HG03139 (cell line): Measurements from ENCODE around the gene EIF4A3.

Experiments
- ATAC-seq: cut with Tn5 transposase; IDR thresholded peaks from one replicate; pipeline ENCODE4 v1.9.1; 2021; ENCODE audit not compliant: unreplicated experiment

Gene EIF4A3

GRCh38 chr17:80138856-80139426, 8.0 kb downstream of the EIF4A3 start:
- no peak for ATAC-seq

- ATAC-seq: no peak
Measured at GRCh38 chr17:80137131-80137530, 9.8 kb downstream of the EIF4A3 start.

- ATAC-seq: no peak
Measured at GRCh38 chr17:80133626-80133970, 13.3 kb downstream of the EIF4A3 start.

GRCh38 chr17:80132906-80133625, 13.9 kb downstream of the EIF4A3 start:
- ATAC-seq: no peak

DNA sequence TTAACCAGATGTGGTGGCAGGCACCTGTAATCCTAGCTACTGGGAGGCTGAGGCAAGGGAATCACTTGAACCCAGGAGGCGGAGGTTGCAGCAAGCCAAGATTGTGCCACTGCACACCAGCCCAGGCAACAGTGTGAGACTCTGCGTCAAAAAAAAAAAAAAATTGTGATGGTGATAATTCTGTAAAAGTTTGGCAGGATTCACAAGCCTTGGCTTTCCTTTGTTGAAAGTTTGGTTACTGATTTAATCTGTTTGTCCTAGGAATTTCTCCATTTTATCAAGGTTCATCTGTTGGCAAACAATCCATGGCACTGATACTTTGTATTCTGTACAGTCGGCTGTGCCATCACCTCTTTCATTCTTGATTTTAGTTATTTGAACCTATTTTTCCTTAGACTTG, 15.9 kb downstream of the EIF4A3 start:
- no peak for ATAC-seq

GRCh38 chr17:80129006-80129565, 17.8 kb downstream of the EIF4A3 start:
- ATAC-seq: no peak

DNA sequence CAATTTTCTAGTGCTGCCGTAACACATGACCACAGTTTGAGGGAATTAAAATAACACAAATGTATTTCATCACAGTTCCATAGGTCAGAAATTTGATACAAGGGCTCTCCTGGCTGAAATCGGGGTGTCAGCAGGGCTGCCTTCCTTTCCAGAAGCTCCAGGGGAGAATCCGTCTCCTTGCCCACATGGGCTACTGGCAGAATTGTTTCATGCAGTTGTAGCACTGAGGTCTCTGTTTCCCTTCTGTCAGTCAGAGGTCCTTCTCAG, 20.5 kb downstream of the EIF4A3 start:
- no peak for ATAC-seq

- no peak for ATAC-seq
Measured at GRCh38 chr17:80125656-80126448, 21.1 kb downstream of the EIF4A3 start.

- ATAC-seq: no peak
Measured at GRCh38 chr17:80124351-80124981, 22.5 kb downstream of the EIF4A3 start.

DNA sequence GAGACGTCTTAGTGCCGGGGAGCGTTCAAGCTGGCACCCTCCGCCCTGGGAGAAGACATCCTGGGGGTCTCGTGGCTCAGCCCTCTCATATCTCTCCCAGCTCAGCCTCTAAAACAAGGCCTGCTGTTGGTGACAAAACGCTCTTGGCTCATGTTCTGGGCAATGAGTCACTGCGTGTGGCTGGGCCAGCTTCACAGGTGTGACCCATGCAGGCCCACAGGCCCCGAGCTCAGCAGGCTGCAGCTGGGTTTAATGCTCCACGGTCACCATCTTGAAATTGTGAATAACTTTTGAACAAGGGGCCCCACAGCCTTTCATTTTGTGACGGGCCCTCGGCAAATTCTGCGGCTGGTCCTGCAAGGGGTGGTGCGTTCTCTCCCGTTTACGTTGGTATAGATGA, 23.1 kb downstream of the EIF4A3 start:
- ATAC-seq: no peak

GRCh38 chr17:80122926-80123505, 23.9 kb downstream of the EIF4A3 start:
- no peak for ATAC-seq

- no peak for ATAC-seq
Measured at GRCh38 chr17:80122026-80122575, 24.8 kb downstream of the EIF4A3 start.

DNA sequence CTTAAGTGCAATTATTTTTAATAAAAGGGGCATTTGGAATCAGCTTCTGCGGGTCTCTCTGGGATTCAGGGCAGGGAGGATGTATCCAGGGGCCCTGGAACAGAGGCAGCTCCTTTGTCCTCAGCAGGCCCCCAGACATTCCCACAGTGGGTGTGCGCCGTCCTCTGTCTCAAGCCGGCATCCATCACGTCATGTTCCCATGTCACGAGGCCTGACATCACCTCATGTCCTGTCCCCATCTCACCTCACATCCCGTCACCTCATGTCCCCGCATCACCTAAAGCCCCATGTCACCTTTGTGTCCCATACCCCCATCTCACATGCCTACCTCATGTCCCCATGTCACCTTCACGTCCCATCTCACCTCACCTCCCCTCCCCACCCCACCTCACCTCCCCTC, 27.1 kb downstream of the EIF4A3 start:
- ATAC-seq: no peak

DNA sequence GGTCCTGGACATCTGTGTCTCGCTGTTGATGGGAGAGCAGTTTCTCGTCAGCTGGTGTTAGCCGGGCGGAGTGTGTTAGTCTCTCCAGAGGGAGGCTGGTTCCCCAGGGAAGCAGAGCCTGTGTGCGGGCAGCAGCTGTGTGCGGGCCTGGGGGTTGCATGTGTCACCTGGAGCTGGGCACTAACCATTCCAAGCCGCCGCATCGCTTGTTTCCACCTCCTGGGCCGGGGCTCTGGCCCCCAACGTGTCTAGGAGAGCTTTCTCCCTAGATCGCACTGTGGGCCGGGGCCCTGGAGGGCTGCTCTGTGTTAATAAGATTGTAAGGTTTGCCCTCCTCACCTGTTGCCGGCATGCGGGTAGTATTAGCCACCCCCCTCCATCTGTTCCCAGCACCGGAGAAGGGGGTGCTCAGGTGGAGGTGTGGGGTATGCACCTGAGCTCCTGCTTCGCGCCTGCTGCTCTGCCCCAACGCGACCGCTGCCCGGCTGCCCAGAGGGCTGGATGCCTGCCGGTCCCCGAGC, 27.6 kb downstream of the EIF4A3 start:
- ATAC-seq: no peak

- ATAC-seq: no peak
Measured at GRCh38 chr17:80118601-80119270, 28.2 kb downstream of the EIF4A3 start.

DNA sequence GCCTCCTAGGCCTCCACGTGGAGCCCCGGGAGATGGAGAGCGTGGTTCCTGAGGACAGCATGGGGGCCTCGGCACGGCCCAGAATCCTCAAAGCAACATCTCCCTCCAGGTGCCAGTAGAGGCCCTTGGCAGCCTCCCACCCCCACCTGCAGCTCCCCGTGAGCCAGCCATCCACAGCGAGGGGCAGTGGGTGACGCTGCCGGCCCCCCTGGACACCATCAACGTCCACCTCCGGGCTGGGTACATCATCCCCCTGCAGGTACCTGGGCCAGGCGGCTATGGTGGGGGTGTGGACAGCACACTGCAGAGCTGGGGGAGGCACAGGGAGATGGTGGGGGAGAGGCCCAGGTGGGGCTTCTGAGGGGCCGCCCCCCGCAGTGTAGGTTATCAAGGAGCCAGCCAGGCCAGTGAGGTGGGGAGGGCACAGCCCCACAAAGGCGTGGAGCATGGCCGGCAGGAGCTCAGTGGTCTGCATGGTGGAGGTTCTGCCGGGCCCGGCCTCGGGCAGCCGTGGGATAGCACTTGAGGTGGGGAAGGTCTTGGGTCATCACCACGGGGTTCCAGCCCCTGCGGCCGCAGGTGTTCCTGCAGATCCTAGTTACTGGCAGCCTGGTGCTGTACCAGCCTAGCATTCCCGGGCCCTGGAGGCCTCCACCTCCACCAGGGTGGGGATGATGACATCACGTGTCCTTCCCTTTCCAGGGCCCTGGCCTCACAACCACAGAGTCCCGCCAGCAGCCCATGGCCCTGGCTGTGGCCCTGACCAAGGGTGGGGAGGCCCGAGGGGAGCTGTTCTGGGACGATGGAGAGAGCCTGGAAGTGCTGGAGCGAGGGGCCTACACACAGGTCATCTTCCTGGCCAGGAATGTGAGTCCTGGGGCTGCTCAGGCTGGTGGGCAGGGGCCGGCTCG, 29.2 kb downstream of the EIF4A3 start:
- no peak for ATAC-seq

GRCh38 chr17:80116921-80117380, 30.0 kb downstream of the EIF4A3 start:
- no peak for ATAC-seq

- ATAC-seq: no peak
Measured at GRCh38 chr17:80116276-80116920, 30.5 kb downstream of the EIF4A3 start.

DNA sequence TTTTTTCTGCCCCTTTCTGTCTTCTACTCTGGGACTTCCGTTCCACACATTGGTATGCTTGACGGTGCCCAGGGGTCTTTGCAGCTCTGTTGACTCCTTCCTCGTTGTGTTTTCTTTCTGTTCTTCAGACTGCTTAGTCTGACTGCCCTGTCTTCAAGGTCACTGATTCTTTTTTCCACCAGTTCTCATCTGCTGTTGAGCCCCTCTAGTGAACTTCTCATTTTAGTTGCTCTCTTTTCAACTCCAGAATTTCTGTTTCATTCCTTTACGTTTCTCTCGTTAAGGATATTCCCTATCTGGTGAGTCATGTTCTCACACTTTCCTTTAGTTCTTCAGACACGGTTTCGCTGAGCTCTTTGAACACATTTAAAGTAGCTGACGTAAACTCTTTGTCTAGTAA, 31.8 kb downstream of the EIF4A3 start:
- ATAC-seq: no peak
